KOPT-K1 (cell line): ENCODE measurements around the gene SMCP.

Source experiments
- H3K27ac ChIP-seq: fragments of 200-600 bp; sonication (generic); 2 replicates; pipeline ENCODE4 v1.5.1; 2016; ENCODE audit warnings: antibody characterized with exemption, mild to moderate bottlenecking, low read depth, low read length; ENCODE audit not compliant: poor library complexity, severe bottlenecking
- H3K36me3 ChIP-seq: fragments of 200-600 bp; sonication (generic); 2 replicates; pipeline ENCODE4 v1.5.1; 2017; ENCODE audit warnings: antibody characterized with exemption, mild to moderate bottlenecking, low read length, moderate library complexity; ENCODE audit not compliant: insufficient read depth
- H3K9me3 ChIP-seq: fragments of 200-600 bp; sonication (generic); 2 replicates; pipeline ENCODE4 v1.5.1; 2017; ENCODE audit warnings: antibody characterized with exemption, low read length, mild to moderate bottlenecking; ENCODE audit not compliant: insufficient read depth, poor library complexity, severe bottlenecking

Gene SMCP

GRCh38 chr1:152879559-152880198 lies 1.6 kb downstream of the SMCP start:
- Histone ChIP-seq H3K36me3 (no peaks in the 10 kb centered on the region), H3K9me3 (no peaks in the 10 kb centered on the region), H3K27ac (no peak overlapping the region)

GRCh38 chr1:152880316-152880715 lies 2.2 kb downstream of the SMCP start:
- Histone ChIP-seq H3K36me3 (no peaks in the 10 kb centered on the region), H3K27ac (no peak overlapping the region), H3K9me3 (no peaks in the 10 kb centered on the region)

- Histone ChIP-seq H3K36me3 (no peaks in the 10 kb centered on the region), H3K27ac (no peak overlapping the region), H3K9me3 (no peaks in the 10 kb centered on the region)
These were observed 2.8 kb downstream of the SMCP start for GRCh38 chr1:152880907-152881306.

- no peak overlapping the region for H3K27ac ChIP-seq
- no peaks in the 10 kb centered on the region for H3K9me3 ChIP-seq
- H3K36me3 ChIP-seq, result no peaks in the 10 kb centered on the region
These were observed 6.0 kb downstream of the SMCP start for GRCh38 chr1:152884085-152884484.

- Histone ChIP-seq H3K27ac (no peak overlapping the region), H3K9me3 (no peaks in the 10 kb centered on the region), H3K36me3 (no peaks in the 10 kb centered on the region)
These were observed 6.4 kb downstream of the SMCP start for GRCh38 chr1:152884506-152884905.

- H3K27ac ChIP-seq, result no peak overlapping the region
- no peaks in the 10 kb centered on the region for H3K9me3 ChIP-seq
- no peaks in the 10 kb centered on the region for H3K36me3 ChIP-seq
These were observed 7.0 kb downstream of the SMCP start for GRCh38 chr1:152884966-152885624.

GRCh38 chr1:152886085-152886484 lies 8.0 kb downstream of the SMCP start:
- Histone ChIP-seq H3K36me3 (no peaks in the 10 kb centered on the region), H3K9me3 (no peaks in the 10 kb centered on the region), H3K27ac (no peak overlapping the region)

- Histone ChIP-seq H3K27ac (no peak overlapping the region), H3K36me3 (no peaks in the 10 kb centered on the region), H3K9me3 (no peaks in the 10 kb centered on the region)
These were observed 8.8 kb downstream of the SMCP start for GRCh38 chr1:152886758-152887409.

- Histone ChIP-seq H3K9me3 (no peaks in the 10 kb centered on the region), H3K36me3 (no peaks in the 10 kb centered on the region), H3K27ac (no peak overlapping the region)
These were observed 10.0 kb downstream of the SMCP start for GRCh38 chr1:152888126-152888525.

GRCh38 chr1:152899027-152899426 lies 20.9 kb downstream of the SMCP start:
- H3K9me3 ChIP-seq, result no peaks in the 10 kb centered on the region
- H3K36me3 ChIP-seq, result no peaks in the 10 kb centered on the region
- no peak overlapping the region for H3K27ac ChIP-seq

- H3K27ac ChIP-seq, result no peak overlapping the region
- no peaks in the 10 kb centered on the region for H3K36me3 ChIP-seq
- no peaks in the 10 kb centered on the region for H3K9me3 ChIP-seq
These were observed 21.8 kb downstream of the SMCP start for GRCh38 chr1:152899883-152900282.

- Histone ChIP-seq H3K27ac (no peak overlapping the region), H3K36me3 (no peaks in the 10 kb centered on the region), H3K9me3 (no peaks in the 10 kb centered on the region)
These were observed 23.5 kb downstream of the SMCP start for GRCh38 chr1:152901631-152902030.

- Histone ChIP-seq H3K27ac (no peak overlapping the region), H3K9me3 (no peaks in the 10 kb centered on the region), H3K36me3 (no peaks in the 10 kb centered on the region)
These were observed 24.5 kb downstream of the SMCP start for GRCh38 chr1:152902636-152903035.

GRCh38 chr1:152904688-152905440 lies 26.7 kb downstream of the SMCP start:
- H3K9me3 ChIP-seq, result no peaks in the 10 kb centered on the region
- H3K36me3 ChIP-seq, result no peaks in the 10 kb centered on the region
- no peak overlapping the region for H3K27ac ChIP-seq

GRCh38 chr1:152906023-152906565 lies 28.0 kb downstream of the SMCP start:
- no peak overlapping the region for H3K27ac ChIP-seq
- H3K9me3 ChIP-seq, result no peaks in the 10 kb centered on the region
- no peaks in the 10 kb centered on the region for H3K36me3 ChIP-seq
